ENCODE measurements around the gene KCNC2.

The KCNC2 gene

DNA sequence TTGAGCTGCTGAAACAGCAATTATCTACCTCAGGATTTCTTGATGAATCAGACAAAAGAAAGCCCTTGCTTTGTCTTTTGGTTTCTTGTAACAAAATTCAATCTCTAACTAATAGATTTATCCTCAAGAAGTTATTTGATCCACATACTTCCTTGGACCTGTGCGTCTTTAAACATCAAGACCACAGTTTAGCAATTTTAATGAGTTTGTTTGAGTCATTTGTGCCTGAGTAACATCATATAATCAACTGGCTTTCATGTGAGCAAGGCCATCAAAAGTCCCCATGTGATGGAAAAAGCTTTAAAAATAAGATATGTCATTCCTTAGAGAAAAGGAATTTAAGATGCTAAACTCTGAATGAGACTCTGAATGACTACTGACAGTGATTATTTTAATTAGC, 52.3 kb downstream of the KCNC2 start:
- DNase-seq: no peak

DNA sequence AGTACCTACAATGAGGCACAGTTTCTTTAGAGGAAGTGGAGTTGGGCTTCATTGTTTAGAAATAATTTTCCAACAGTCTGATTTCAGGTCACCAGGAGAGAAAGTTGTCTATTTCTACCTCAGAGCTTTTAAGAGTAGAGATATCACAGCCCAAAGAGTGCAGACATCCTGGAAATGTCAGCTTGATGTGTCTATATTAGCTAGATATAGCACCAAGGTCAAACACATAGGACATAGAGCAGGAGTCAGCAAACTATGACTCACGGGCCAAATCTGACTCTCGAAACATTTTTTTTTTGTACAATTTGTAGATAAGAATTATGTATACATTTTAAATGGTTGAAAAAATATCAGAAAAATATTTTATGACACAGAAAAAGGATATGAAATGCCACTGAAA, 53.7 kb downstream of the KCNC2 start:
- DNase-seq: no peak

DNA sequence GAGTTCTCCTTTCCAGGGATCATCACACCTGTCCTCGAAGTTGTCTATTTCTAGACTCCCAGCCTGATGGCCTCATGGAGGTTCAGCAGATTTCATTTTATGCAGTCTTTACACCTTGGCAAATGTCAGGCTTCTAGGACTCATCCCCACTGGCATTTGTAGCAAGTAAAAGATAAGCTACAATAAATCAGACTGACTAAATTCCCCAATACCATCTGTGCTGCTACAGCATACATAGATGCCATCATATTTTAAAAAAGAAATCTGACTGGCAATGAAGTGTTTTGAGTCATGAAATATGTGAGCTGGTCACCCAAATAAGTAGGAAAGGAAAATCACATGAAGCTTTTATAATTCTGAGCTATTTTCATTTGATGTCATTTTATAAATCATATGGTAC, 55.3 kb downstream of the KCNC2 start:
- no peak for DNase-seq

DNA sequence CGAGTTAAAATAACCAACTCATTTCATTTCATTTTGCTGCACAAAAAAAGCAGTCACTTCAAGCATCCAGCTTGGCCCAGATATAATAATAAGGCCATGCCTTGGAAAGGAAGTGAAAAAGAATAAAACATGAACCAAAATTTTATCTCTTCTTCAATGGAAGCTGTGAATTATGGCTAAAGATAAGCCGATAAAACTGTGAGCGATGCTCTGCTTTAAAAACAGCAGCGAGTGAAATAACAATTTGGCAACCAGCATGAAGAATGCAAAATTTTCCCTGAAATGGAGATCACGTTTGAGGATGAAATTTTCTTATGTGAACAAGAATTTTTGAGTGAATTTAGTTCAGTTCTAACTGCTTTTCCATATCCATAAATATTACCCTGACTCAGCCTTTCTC, 70.4 kb downstream of the KCNC2 start:
- DNase-seq: no peak

DNA sequence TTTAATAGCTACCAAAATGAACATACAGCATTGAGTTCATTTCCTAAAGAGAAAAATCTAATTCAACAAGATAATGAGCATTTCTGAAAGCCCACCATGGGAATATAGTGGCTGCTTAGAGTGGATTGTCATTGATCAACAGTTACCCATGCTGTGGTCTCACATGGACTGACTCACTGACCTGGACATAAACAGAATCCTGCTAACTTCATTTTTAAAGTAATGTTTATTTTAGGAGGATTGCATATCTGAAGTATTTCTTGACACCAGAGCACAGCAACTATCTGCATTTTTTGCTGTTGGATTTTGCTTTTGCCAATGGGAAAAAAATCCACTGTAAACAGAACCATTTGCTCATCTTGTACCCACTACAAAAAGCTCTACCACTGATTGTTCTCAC, 71.7 kb downstream of the KCNC2 start:
- DNase-seq: no peak

DNA sequence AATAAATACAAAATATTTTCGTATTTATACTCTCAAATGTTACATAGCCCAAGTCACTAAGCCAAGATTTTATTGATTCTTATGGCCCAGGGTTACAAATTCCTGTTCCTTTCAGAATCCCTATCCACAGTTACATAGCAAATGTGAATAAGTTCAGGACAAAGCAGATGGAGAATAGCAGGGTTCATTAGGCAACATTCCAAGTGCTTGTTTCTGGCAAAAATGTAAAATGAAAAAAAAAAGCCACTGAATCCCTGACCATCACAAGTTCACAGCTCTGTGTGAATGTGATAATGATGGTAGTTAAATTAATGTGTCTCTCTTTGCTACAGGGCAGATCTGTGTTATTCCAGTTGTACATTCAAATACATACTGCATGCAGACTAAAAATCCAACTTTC, 74.6 kb downstream of the KCNC2 start:
- peak; percentile 82 for DNase-seq

DNA sequence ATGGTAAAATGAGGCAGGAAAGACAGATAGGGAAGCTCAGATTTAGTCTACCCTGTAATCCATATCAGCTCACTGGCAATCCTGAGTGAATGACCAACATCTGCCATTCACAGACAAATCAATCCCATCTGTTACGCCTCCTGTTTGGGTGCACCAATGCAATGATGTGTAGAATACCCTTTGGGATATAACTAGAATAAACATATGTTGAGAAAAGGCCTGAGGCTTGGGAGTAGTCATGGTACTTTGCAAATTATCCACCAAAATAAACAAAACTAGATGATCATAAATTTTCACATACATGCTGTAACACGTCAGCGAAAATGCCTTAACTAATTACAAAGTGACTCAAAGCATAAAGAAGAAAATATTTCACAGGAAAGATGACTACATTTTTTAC, 78.8 kb downstream of the KCNC2 start:
- peak; percentile 85 for DNase-seq

DNA sequence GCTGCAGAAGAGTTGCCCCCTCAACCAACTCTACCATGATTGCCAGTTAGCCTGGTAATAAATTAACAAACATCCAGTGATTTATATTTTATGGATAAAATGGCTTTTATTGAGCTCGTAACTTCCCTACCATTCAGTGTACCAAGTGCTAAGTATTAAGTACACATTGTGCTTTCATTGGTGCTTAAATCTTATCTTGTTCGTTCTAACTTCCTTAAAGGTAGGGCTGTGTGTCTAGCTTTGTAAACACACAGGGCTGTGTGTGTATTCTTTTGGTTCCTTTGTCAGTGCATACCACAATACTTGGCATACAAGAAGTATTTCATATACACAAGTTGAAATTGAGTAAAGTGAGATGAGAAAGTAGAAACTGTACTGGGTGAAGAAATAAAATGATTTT, 80.4 kb downstream of the KCNC2 start:
- DNase-seq: no peak

DNA sequence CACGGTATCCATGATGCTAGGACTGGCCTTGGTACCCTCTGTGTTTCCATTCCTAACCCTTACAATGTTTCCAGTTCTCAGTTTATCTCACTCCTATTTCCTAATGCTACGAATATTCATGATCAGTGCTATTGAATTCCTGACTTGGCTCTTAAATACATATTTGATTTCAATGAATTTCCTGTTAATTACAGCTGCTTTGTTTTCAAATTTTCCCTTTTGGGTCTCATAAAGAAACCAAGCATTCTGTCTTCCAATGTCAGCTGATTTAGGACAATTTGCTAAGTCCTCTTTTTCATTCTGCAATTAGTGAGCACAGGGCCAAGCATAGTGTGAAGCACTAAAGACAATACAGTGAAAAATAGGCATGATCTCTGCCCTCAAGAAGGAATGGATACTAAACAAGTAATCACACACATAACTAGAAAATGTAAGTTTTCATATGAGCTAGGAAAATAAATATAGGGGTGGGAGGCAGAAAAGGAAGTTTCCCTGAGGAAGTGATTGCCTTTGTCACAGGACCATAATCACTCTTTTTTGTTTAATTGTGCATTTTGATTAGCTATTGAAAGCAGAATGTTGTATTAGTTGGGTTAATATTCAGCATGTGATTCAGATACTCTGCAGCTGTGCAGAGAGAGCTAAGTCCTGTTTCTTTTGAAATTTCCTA, 88.5 kb downstream of the KCNC2 start:
- DNase-seq: no peak

DNA sequence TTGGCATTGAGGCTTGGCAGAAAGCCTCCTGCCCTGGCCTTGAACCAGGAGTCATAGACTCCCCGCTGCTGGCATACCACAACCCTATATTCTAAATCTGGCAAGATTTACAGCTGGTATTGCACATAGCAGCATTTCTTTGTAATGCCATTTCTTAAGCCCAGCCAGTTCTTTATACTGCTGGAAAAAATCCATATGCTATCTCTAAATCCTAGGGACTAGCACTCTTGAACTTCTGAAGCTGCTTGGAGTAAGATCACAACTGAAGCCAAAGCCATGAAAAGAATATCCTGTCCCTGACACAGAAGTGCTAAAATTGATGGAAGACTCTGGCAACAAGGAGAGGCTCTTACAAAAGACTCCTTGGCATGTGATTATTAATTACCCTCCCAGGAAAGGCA, 89.3 kb downstream of the KCNC2 start:
- peak; percentile 97 for DNase-seq

DNA sequence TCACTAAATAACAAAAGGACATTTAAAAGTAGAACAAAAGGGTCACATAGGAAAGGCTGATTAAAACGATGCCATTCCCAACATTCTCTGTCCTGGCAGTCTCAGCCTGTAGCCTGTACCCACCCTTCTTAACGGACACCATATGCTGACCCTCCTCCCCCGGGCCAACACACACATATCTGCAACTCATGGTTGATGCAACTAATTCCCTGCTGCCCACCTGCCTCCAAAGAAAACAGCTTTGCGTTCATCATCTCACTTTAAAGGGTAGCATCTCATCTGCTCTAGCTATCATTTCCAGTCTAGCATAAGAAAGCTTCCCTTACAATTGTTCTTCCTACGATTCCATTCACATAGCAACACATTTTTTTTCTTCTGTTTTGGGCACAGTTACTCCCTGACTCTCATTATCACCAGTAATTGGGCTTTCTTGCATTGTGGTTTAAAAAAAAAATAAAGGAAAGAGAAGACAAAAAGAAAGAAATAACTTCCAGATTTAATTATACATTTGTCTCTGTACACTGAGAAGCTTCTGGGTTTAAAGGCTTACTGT, 92.9 kb downstream of the KCNC2 start:
- no peak for DNase-seq

DNA sequence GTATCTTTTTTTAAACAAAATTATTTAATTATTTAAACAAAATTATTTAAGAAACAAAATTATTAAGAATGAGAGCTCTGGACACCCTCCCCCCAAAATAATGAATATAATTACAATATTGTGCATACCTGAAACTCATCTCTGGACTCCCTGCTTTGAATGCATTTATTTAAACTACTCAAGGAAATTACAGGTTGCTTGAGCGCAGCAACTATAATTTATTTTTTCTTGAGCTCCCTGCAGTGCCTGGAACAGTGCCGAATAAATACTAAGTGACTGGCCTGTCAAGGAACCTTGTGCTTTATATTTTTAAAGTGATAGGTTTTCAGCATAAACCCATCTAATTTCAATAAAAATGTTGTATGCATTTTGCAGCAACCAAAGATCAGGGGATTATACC, 93.9 kb downstream of the KCNC2 start:
- no peak for DNase-seq

DNA sequence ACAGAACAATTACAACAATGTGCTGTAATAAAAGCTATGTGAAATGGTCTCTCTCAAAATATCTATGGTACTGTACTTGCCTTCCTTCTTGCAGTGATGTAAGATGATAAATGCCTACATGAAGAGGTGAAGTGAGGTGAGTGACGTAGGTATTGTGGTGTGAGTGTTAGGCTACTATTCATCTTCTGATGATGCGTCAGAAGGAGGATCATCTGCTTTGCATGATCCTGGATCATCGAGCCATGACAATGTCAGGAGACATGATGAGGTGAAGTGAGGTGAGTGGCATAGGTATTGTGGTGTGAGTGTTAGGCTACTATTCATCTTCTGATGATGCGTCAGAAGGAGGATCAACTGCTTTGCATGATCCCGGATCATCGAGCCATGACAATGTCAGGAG, 105.8 kb downstream of the KCNC2 start:
- no peak for DNase-seq

DNA sequence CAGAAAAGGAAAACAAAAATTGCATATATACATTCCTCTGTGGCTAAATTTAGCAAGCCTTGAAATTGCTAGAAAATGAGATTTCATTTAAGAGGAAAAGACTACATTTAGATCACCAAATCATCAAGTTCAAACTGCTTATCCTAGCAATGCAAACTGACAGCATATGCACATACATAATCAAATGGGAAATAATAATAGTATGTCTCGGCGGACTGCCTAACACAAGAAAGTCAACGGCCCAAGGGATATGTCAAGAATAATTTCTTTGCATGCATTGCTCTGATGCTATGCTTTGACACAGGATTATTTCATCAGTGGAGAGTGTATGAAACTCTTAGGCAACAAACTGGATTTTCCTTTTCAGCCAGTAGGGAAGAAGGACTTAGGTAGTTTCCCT, 107.9 kb downstream of the KCNC2 start:
- no peak for DNase-seq

DNA sequence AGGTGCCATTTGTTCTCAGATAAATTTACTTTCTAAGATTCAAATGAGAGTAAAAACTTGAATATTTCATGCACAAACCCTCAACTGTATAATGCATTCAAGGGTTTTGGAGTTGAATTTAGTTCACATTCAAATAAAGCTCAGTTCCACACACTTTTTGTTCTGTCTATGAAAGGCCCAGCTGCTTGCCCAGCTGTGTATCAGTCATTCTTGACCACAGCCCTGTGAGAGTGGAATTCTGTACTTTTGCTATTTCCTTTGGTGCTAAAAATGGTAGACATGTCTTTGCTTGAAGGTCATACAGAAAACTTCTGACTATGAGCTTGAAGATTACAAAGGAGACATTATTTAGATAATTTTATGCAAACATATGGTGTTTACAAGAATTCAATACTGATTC, 110.4 kb downstream of the KCNC2 start:
- DNase-seq: no peak

DNA sequence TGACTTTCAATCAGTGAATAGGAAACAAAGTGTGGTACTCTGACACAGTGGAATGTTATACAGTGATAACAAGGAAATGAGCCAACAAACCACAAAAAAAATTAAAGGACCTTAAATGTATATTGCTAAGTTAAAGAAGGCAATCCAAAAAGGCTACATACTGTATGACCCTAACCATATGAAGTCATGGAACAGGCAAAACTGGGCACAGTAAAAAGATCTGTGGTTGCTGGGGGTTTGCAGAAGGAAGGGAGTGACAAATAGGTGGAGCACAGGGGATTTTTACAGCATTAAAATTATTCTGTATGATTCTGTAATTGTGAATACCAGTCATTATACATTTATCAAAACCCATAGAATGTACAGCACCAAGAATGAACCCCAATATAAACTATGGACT, 112.6 kb downstream of the KCNC2 start:
- DNase-seq: no peak

DNA sequence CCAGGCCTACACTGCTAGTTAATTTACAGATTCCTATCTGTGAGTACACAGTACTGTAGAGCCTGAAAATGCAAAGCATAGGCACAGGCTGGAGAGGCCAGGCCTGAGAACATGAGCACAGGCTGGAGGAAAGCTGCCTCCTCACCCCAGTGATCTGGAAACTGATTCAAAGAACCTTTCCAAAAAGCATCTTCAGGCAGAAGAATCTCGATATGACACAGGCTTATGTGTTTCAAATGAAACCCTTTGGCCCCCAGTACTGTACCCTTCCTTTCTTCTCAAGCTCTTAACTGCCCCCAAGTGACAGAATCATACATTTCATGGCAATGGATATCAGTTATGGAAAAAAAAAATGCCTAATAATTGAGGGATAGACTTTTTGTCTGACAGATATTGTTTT, 122.0 kb downstream of the KCNC2 start:
- peak; percentile 94 for DNase-seq

DNA sequence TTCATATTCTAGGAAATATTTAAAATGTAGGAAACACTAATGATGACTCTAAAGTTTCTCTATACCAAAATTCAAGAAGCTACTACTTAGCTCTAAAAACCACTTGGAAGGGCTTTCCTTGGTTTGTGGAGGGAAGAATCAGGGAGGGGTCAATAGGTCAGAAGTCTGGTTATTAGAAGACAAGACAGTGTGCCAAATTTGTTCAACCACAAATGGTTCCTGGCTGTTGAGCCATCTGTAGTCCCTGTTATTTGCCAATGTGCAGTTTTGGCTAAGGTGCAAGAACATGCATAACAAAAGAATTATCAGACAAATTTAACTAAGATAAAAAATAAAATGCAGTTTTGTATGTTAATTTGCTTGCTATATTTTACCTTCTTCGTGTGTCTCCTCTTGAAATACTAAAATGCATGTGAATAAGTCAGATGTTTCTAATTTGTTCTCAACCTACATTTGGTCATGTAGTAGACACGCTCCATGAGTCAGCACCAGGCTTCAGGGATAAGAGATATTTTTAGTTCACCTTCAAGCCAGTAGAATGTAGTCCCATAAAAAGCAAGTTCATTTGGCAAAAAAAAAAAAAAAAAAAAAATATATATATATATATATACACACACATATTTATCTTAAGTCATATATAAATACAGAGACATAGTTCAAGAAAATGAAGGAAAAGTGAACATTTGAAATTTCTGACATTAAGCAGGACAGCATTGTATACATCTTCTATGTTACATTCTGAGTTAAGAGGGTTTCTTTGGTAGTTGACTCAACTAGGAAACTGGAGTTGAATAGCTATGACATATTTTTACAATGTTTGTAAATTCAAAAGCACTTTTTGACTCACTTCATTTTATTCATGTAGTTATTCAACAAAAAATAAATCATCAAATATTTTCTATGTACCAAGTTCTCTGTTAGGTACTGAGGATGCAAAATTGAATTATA, 123.3 kb downstream of the KCNC2 start:
- DNase-seq: peak; percentile 91

DNA sequence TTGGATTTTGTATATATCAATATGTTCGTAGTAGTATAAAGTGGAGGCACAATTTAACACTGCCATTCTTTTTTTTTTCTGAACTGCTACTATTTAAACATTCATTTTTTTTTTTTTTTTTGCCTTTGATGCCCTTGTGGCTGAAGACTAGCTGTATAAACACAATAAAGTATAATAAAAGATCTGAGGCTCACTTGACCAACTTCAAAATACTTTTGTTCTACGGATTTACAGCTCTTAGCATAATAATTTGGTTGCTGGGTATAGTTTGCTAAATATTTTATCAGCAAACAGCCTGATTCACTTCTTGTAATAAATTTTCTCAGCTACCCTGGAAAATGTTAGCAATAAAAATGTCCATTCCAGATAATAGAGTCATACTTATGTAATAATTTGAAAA, 128.3 kb downstream of the KCNC2 start:
- no peak for DNase-seq

DNA sequence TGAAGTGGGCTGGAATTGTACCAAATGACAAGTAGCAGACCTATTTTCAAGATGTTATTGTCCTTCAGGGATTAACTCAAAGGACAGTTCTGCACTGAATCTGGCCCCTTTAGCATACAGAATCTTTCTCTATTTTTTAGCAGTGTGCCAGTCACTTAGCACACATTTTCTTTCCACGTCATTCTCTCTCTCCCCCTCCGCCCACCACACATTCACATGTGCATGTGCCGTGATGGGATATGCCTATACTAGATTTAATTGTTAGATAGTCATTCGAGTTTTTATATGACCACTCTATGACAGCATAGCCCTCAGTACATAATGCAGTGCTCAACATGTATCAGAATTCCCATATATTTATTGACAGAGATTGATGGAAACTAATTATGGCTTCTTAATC, 129.1 kb downstream of the KCNC2 start:
- DNase-seq: no peak

DNA sequence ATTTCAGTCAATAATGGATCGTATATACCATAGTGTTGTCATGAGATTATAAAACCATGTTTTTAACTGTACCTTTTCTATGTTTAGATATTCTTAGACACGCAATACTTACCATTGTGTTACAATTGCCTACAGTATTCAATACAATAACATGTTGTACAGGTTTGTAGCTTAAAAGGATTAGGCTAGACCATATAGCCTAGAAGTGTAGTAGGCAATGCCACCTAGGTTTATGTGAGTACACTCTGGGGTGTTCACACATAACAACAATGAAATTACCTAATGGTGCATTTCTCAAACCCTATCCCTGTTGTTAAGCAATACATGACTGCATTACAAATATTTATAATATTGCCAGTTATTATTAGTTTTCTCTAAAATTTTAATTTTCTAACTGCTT, 144.2 kb downstream of the KCNC2 start:
- no peak for DNase-seq

DNA sequence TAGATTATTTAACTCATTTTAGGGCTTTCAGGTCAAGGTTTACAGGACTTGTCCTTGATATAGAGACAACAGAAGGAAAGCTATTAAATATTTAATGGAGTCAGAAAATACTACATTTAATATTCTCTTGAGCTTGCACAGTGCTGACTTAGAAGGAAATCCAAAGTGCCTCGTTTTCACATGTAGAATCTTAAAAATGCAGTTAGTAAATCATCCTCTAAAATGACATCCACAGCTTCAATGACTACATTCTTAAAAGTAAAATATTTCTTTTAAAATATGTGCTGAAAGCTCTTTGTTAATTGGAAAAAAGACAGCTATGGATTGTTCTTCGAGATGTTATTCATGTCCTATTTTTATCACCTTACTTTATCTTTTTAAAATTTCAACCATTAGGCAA, 146.9 kb downstream of the KCNC2 start:
- no peak for DNase-seq

DNA sequence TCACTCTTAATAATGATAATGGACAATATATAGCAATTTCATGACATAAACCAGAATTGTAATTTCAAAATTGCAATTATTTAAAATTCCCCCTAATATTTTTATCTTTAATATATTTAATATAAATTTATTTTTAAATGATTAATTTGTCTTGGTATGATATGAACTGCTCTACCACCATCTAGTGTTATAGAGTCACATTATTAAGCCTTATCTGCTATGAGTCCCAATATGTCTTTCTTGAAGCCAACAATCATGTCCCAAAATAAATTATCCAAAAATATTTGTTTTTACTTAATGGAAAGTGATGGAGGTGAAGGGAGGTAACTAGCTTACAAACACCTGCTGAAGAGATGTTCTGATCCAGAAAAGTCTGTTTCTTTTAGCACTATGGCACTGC, 151.4 kb downstream of the KCNC2 start:
- no peak for DNase-seq

DNA sequence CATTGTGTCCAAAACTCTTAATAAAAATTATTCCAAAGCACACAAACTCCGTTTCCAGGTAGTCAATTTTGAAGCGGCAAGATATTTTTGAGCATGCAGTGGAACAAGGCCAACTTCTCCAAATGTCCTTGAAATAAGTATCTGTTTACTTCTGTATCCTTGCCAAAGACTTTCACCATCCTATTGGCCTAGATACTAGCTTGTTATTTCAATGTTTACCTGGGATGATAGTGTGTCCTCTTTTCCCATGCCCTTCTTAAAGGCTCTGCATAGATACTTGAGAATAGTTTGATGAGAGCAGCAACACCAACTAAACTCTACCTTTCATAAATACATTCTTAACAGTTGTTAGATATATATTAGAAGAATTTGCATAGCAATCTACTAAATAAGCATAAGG, 160.9 kb downstream of the KCNC2 start:
- DNase-seq: peak; percentile 44

All from NCI-H446 treated with DMSO at 0.1 percent for 48 hours (cell line).